Nephron (organoid): ENCODE data around the gene SNORC.

Source experiments
- H3K27ac Mint-ChIP-seq, 3 experiments: 2 replicates each; pipeline ENCODE4 v1.8.0; 2020; ENCODE audit warnings: mixed read lengths in 3 of 3, mild to moderate bottlenecking in 2 of 3, moderate library complexity in 1 of 3
- H3K27me3 Mint-ChIP-seq: 2 replicates; pipeline ENCODE4 v1.8.0; 2021; ENCODE audit warnings: low read depth, mild to moderate bottlenecking, moderate library complexity, mixed read lengths
- H3K36me3 Mint-ChIP-seq: 2 replicates; pipeline ENCODE4 v1.8.0; 2020; ENCODE audit warnings: low read depth, mixed read lengths
- H3K4me1 Mint-ChIP-seq: 2 replicates; pipeline ENCODE4 v1.8.0; 2020; ENCODE audit warnings: mixed read lengths
- H3K4me3 Mint-ChIP-seq, 3 experiments: 2 replicates each; pipeline ENCODE4 v1.8.0; 2020; ENCODE audit warnings: mild to moderate bottlenecking in 3 of 3, mixed read lengths in 3 of 3, moderate library complexity in 2 of 3
- H3K9me3 Mint-ChIP-seq: 2 replicates; pipeline ENCODE4 v1.8.0; 2020; ENCODE audit warnings: mixed read lengths
- TF ChIP-seq, protein P1 (sequence below), 3 experiments: fragments of 200-600 bp; sonication (generic); IDR thresholded peaks; one replicate each; pipeline ENCODE4 v1.5.0; 2021; ENCODE audit warnings: antibody characterized with exemption in 3 of 3; ENCODE audit not compliant: unreplicated experiment in 3 of 3

SNORC gene

DNA sequence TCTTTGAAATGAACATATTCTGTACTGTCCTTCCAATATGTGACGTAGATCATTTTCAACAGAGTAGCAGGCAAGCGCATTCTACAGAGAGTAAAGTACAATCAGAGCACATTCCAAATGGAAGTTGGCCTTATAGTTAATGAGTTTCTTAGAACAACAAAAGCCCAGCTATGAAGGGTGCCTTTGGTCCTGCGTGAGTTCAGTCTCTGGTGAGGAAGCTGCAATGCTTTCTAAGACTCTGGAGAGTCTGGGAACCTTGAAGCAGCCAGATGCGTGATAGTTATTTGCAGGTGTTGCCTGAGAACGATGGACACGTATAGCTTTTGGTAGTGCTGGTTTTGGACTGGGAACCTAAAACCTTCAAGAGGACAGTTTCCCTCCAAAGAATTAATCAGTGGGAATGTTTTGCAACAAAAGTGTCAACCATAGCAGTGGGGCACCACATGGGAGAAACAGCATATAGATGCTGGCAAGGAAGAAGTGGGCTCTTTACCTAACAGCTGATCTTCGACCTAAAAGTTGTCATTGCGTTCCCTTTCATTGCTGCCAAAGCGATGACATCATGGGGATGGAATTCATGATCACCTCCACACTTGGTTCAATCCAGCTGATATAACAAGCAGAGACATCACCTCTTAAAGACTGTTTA lies 9.3 kb upstream of the SNORC start:
- H3K4me3 Mint-ChIP-seq: no peak overlapping the region
- H3K27ac Mint-ChIP-seq: peak overlapping the region in 2 of 3 experiments; percentile 74 to 91
- TF ChIP-seq, protein P1, sequence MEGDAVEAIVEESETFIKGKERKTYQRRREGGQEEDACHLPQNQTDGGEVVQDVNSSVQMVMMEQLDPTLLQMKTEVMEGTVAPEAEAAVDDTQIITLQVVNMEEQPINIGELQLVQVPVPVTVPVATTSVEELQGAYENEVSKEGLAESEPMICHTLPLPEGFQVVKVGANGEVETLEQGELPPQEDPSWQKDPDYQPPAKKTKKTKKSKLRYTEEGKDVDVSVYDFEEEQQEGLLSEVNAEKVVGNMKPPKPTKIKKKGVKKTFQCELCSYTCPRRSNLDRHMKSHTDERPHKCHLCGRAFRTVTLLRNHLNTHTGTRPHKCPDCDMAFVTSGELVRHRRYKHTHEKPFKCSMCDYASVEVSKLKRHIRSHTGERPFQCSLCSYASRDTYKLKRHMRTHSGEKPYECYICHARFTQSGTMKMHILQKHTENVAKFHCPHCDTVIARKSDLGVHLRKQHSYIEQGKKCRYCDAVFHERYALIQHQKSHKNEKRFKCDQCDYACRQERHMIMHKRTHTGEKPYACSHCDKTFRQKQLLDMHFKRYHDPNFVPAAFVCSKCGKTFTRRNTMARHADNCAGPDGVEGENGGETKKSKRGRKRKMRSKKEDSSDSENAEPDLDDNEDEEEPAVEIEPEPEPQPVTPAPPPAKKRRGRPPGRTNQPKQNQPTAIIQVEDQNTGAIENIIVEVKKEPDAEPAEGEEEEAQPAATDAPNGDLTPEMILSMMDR (IDR thresholded peaks at IDR 0.05; ENCODE audit: unreplicated experiment in 3 of 3): no peak
- H3K4me1 Mint-ChIP-seq: no peaks in the 10 kb centered on the region
- H3K36me3 Mint-ChIP-seq: peaks cover 47% of the 10 kb centered on the region
- no peaks in the 10 kb centered on the region for H3K9me3 Mint-ChIP-seq
- no peaks in the 10 kb centered on the region for H3K27me3 Mint-ChIP-seq

DNA sequence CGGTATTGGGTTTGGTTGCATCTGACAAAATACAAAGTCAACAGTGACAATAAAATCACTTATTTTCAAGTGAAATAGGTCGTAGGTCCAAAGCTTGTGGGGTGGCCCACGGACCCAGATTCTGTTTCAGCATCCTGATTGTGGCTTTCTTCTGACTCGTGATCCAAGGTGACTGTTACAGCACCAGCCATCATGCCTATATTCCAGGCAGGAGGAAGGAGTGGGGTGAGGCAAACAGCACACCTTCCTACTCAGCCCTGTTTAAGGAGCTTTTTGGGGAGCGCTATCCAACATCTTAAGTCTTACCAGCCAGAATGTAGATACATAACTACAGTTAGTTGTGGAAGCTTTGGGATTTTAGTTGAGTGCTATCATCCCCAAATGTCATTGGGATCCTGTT lies 8.7 kb upstream of the SNORC start:
- H3K4me1 Mint-ChIP-seq: no peaks in the 10 kb centered on the region
- no peaks in the 10 kb centered on the region for H3K9me3 Mint-ChIP-seq
- peak overlapping the region in 1 of 3 experiments; percentile 91 for H3K27ac Mint-ChIP-seq
- TF ChIP-seq, protein P1 (IDR thresholded peaks at IDR 0.05; ENCODE audit: unreplicated experiment in 3 of 3): no peak
- no peak overlapping the region for H3K4me3 Mint-ChIP-seq
- H3K36me3 Mint-ChIP-seq: peaks cover 44% of the 10 kb centered on the region
- H3K27me3 Mint-ChIP-seq: no peaks in the 10 kb centered on the region

DNA sequence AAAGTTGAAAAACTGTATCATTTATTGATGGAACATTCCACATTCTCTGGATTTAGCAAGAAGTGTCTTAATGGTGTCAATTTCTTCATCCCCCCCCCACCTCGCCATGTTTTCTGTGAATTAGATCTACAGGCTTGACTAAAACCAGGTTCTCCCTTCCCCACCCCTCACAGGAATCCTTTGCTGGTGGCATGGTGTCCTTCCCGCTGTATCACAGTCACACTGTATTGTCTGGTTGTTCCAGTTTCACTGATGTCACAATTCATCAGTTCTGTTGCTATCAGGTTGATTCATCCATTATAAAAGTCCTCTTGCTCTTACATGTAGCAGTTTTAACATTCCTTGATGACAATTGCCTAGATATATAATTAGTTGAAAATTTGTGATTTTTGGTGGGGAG lies 6.1 kb upstream of the SNORC start:
- no peaks in the 10 kb centered on the region for H3K4me1 Mint-ChIP-seq
- peaks cover 21% of the 10 kb centered on the region for H3K36me3 Mint-ChIP-seq
- no peaks in the 10 kb centered on the region for H3K27me3 Mint-ChIP-seq
- no peaks in the 10 kb centered on the region for H3K9me3 Mint-ChIP-seq
- H3K27ac Mint-ChIP-seq: no peak overlapping the region
- TF ChIP-seq, protein P1 (IDR thresholded peaks at IDR 0.05; ENCODE audit: unreplicated experiment in 3 of 3): no peak
- no peak overlapping the region for H3K4me3 Mint-ChIP-seq

DNA sequence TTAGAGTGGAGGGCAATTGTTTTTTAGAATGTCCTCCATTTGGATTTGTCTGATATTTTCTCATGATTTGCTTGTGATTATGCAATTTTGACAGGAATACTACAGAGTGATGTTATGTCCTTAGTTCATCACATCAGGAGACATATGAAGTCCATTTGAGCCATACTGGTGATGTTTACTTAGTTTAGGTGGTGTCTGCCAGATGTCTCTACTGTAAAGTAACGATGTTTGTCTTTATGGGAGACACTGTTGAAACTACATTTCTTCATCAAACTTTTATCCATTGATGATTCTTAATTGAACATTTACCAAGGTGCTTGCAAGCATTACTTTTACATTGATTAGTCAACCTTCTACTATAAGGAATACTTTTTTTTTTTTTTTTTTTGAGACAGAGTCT lies 4.9 kb upstream of the SNORC start:
- H3K27me3 Mint-ChIP-seq: peaks cover 1% of the 10 kb centered on the region
- H3K4me1 Mint-ChIP-seq: no peaks in the 10 kb centered on the region
- H3K4me3 Mint-ChIP-seq: no peak overlapping the region
- H3K27ac Mint-ChIP-seq: no peak overlapping the region
- peaks cover 12% of the 10 kb centered on the region for H3K36me3 Mint-ChIP-seq
- H3K9me3 Mint-ChIP-seq: no peaks in the 10 kb centered on the region
- TF ChIP-seq, protein P1 (IDR thresholded peaks at IDR 0.05; ENCODE audit: unreplicated experiment in 3 of 3): no peak

DNA sequence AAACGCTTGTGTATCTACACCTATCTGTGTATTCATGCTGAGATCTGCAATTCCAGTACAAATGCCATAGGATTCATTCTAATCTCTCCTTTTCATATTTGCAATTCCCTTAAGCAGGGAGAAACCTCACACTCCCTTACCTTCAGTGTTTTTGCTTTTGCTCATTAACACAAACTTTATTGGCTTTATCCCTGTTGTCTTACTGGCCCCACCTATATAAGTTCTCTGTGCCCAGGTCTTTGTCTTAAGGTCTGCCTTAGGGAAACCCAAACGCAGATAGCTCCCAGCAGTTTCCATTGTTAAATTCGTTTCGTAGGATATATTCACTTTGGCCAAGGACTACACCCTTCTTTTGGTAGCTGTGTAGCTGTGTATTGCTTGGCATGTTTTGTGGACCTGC lies 4.0 kb upstream of the SNORC start:
- Mint-ChIP-seq H3K9me3 (no peaks in the 10 kb centered on the region), H3K4me3 (no peak overlapping the region)

More for the DNA sequence above, 4.0 kb upstream of the SNORC start:
- Mint-ChIP-seq H3K27ac (no peak overlapping the region), H3K27me3 (peaks cover 4% of the 10 kb centered on the region), H3K4me1 (no peaks in the 10 kb centered on the region), H3K36me3 (peaks cover 4% of the 10 kb centered on the region)
- TF ChIP-seq, protein P1 (IDR thresholded peaks at IDR 0.05; ENCODE audit: unreplicated experiment in 3 of 3): no peak
